PFSK-1 (cell line): ENCODE results near the gene ZC3H7A.

Experiments
- FOXP2 ChIP-seq: optimal IDR thresholded peaks from 2 replicates; pipeline ENCODE3; 2011; ENCODE audit warnings: borderline replicate concordance, control low read depth, inconsistent platforms; ENCODE audit not compliant: insufficient read depth; ENCODE audit errors: extremely low read length, extremely low read depth
- POLR2AphosphoS5 ChIP-seq: IDR thresholded peaks from 2 replicates; pipeline ENCODE4 v1.6.1; 2012; ENCODE audit warnings: low read depth, mild to moderate bottlenecking, control low read depth, low read length, moderate library complexity
- SIN3A ChIP-seq: IDR thresholded peaks from 2 replicates; pipeline ENCODE4 v1.6.1; 2012; ENCODE audit warnings: mild to moderate bottlenecking, low read length, moderate library complexity, borderline replicate concordance; ENCODE audit not compliant: insufficient read depth
- TAF1 ChIP-seq: IDR thresholded peaks from 2 replicates; pipeline ENCODE4 v1.6.1; 2012; ENCODE audit warnings: low read length, control low read depth, borderline replicate concordance; ENCODE audit not compliant: insufficient read depth
- TF ChIP-seq, protein P1 (sequence below), 2 experiments: IDR thresholded peaks; 2 replicates each; pipeline versions ENCODE4 v1.6.1 to v1.8.0; 2011 to 2012; ENCODE audit warnings: low read depth in 2 of 2, low read length in 2 of 2, control low read depth in 1 of 2, inconsistent platforms in 1 of 2, mild to moderate bottlenecking in 1 of 2, moderate library complexity in 1 of 2; ENCODE audit not compliant: insufficient read depth in 1 of 2

ZC3H7A gene

GRCh38 chr16:11794996-11795886, 1.8 kb downstream of the ZC3H7A start:
- no peak for TF ChIP-seq FOXP2
- TF ChIP-seq, protein P1, sequence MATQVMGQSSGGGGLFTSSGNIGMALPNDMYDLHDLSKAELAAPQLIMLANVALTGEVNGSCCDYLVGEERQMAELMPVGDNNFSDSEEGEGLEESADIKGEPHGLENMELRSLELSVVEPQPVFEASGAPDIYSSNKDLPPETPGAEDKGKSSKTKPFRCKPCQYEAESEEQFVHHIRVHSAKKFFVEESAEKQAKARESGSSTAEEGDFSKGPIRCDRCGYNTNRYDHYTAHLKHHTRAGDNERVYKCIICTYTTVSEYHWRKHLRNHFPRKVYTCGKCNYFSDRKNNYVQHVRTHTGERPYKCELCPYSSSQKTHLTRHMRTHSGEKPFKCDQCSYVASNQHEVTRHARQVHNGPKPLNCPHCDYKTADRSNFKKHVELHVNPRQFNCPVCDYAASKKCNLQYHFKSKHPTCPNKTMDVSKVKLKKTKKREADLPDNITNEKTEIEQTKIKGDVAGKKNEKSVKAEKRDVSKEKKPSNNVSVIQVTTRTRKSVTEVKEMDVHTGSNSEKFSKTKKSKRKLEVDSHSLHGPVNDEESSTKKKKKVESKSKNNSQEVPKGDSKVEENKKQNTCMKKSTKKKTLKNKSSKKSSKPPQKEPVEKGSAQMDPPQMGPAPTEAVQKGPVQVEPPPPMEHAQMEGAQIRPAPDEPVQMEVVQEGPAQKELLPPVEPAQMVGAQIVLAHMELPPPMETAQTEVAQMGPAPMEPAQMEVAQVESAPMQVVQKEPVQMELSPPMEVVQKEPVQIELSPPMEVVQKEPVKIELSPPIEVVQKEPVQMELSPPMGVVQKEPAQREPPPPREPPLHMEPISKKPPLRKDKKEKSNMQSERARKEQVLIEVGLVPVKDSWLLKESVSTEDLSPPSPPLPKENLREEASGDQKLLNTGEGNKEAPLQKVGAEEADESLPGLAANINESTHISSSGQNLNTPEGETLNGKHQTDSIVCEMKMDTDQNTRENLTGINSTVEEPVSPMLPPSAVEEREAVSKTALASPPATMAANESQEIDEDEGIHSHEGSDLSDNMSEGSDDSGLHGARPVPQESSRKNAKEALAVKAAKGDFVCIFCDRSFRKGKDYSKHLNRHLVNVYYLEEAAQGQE (IDR thresholded peaks at IDR 0.05; ENCODE audit: insufficient read depth in 1 of 2, low read depth in 2 of 2, low read length in 2 of 2): no peak
- no peak for TF ChIP-seq TAF1
- no peak for TF ChIP-seq SIN3A
- no peak for TF ChIP-seq POLR2AphosphoS5

DNA sequence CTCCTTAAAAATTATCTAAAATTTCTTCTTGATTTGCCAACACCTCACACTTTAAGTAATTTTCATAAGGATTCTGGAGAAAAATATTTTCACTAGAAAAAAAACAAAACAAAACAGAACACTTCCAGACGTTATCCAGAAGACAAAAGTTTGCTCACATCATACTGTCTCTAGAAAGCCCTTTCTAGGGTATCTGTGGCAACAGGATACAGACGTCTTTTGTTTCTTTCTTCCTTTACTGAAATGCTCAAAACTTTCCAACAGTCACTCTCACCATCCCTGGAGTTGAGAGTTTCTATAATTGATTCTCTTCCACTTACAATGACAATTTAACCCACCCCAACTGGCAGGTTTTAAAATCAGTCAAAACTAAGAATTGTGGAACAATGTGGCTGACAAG, 2.6 kb downstream of the ZC3H7A start:
- TF ChIP-seq, protein P1 (IDR thresholded peaks at IDR 0.05; ENCODE audit: insufficient read depth in 1 of 2, low read depth in 2 of 2, low read length in 2 of 2): no peak
- TF ChIP-seq SIN3A: no peak

DNA sequence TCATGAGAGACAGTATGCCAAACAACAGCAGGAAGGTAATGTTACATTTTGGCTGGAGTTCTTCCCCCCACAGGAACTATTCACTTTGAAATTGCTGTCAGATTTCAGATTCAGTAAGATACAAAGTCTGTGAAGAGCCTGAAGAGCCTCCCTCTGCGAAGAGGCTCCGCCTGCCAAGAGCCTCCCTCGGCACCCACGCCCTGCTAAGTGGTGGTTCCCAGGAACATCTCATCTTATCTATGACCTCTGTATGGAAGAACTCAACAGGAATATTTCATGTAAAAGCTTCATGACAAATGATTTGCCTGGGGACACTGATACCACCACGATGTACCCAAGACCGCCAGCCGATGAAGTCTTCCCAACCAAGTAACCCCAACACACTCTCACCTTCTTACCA, 3.2 kb downstream of the ZC3H7A start:
- TF ChIP-seq SIN3A: no peak
- TF ChIP-seq FOXP2: no peak
- no peak for TF ChIP-seq POLR2AphosphoS5
- no peak for TF ChIP-seq TAF1
- TF ChIP-seq, protein P1 (IDR thresholded peaks at IDR 0.05; ENCODE audit: insufficient read depth in 1 of 2, low read depth in 2 of 2, low read length in 2 of 2): no peak

- TF ChIP-seq FOXP2: no peak
- TF ChIP-seq, protein P1 (IDR thresholded peaks at IDR 0.05; ENCODE audit: insufficient read depth in 1 of 2, low read depth in 2 of 2, low read length in 2 of 2): no peak
- TF ChIP-seq SIN3A: no peak
- no peak for TF ChIP-seq TAF1
- TF ChIP-seq POLR2AphosphoS5: no peak
These were observed 4.4 kb downstream of the ZC3H7A start for GRCh38 chr16:11792410-11793241.
